IPS-NIHi7 (cell line): ENCODE data around the gene PDRG1.
A peak's percentile ranks its signal among the peaks of the same experiment; 100 is the strongest.

ENCODE experiments used
- DNase-seq: peaks from one replicate; pipeline ENCODE4 v3.0.0; 2012; ENCODE audit warnings: mixed read lengths; ENCODE audit errors: extremely low spot score

The PDRG1 gene

DNA sequence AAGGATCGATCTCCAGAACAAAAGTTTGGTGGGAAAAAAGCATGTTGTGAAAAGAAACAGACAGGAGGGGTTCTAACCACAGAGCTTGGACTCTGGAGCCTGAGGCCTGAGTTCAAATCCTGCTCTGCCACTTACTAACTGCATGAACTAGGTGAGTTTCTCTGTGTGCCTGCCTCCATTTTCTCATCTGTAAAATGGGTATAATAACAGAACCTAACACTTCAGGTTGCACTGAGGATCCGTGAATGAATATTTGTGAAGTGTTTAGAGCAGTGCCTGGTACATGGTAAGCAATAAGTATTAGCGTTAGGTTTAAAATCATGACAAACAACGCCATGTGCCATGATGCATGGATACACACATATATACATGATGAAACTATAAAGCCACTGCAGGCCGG, 44.8 kb downstream of the PDRG1 start:
- no peak for DNase-seq

- DNase-seq: no peak
Observed at GRCh38 chr20:31906001-31906400, 45.8 kb downstream of the PDRG1 start.

DNA sequence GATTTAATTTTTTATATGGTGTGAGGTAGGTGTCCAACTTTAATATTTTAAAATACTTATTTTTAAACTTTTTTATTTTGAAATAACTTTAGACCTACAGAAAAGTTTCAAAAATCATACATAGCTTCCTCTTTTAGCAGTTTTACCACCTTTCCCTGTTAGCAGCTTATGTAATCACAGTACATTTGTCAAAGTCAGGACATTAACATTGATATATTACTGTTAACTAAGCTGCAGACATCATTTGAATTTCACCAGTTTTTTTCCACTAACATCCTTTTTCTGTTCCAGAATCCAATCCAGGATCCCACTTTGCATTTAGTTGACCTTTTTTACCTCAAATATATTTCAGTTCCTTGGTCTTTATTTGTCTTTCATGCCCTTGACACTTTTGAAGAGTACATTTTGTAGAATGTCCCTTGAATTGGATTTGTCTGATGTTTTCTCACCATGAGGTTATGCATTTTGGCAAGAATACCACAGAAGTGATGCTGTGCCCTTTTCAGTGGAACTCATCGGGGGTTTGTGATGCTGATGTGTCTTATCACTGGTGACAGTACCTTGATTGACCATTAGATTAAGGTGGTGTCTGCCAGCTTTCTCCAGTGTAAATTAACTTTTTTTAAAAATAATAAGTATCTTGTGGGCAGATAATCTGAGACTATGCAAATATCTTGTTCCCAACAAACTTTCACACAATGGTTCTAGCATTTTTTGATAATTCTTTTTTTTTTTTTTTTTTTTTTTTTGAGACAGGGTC, 48.0 kb downstream of the PDRG1 start:
- DNase-seq: no peak

DNA sequence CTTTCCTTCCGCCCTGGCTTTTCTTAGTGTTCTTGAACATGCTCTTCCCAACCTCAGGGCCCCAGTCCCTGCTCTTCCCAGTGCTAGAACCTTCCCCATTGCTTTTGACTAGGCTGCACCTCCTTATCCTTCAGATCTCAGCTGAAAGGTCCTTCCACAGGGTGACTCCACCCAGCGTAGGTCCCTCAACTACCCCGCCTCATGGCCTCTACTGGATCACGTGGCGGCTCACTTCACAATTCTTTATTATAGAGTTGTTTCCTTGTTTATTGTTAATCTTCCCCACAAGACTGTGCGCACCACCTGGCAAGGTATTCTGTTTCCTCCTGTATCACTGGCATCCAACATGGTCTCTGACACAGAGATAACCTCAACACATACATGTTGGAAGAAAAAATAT, 50.2 kb downstream of the PDRG1 start:
- no peak for DNase-seq

DNA sequence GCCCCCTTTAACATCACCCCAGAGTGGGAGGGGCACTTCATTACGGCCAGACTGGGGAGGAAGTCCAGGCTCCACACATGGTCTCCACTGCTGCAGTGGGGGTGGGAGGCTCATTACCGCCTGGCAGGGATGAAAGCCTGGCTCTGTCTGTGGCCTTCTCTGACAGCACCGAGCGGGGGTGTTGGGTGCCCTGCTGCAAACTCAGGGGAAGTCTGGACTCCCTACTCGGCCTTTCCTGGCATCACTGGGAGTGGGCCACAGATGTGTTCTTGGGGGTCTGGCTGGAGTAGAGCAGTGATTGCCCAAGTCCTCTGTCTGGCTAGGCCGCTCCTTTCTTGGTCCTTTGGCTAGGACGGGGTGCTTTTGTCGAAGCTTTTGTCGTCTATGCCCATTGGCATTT, 54.3 kb downstream of the PDRG1 start:
- DNase-seq: no peak

GRCh38 chr20:31896049-31896448, 55.8 kb downstream of the PDRG1 start:
- DNase-seq: no peak

DNA sequence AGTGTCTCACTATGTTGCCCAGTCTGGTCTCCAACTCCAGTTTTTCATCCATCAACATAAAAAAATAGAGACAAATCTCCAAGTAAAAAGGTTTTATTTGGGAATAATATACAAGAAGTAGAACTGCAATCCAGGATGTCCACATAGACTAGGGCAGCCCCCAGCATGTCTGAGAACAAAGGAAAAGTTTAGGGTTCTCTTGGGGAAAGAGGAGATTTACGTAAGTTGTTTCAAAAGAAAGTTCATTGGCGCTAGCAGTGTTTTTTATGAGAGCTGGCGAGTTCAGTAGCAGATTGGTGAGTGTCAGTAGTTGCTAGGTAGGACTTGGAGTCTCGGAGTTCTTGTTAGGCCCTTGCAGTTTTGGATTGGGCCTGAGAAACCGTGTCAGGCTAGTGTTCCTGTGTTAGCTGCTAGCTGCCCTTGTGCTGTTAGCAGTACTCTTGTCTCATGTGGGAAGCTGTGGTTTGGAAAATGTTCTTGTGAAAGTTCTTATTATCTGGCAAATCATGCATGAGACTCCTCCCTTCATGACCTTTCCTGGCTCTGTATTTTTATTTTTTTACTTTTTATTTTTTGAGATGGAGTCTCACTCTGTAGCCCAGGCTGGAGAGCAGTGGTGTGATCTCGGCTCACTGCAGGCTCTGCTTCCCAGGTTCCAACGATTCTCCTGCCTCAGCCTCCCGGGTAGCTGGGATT, 56.7 kb downstream of the PDRG1 start:
- DNase-seq: peak; percentile 50
